Measurements from ENCODE around the gene LTBP2.

DNA sequence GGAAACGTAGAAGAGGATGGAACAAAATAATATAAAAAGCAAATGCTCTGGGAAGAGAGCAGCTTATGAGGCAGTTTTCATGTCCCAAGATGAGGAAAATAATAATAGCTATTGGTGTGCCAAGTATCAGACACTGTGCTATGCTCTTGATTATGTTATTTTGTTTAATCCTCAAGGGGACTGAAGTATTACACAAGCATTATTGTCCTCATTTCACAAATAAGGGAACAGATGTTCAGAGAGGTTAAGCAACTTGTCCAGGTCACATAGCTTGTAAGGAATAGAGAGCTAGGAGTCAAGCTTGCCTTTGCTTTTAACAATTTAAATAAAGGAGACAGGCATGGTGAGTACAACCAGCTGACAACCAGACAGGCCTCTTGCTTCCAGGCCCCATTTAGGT, 26.9 kb upstream of the LTBP2 start:
- TF ChIP-seq, protein P1, sequence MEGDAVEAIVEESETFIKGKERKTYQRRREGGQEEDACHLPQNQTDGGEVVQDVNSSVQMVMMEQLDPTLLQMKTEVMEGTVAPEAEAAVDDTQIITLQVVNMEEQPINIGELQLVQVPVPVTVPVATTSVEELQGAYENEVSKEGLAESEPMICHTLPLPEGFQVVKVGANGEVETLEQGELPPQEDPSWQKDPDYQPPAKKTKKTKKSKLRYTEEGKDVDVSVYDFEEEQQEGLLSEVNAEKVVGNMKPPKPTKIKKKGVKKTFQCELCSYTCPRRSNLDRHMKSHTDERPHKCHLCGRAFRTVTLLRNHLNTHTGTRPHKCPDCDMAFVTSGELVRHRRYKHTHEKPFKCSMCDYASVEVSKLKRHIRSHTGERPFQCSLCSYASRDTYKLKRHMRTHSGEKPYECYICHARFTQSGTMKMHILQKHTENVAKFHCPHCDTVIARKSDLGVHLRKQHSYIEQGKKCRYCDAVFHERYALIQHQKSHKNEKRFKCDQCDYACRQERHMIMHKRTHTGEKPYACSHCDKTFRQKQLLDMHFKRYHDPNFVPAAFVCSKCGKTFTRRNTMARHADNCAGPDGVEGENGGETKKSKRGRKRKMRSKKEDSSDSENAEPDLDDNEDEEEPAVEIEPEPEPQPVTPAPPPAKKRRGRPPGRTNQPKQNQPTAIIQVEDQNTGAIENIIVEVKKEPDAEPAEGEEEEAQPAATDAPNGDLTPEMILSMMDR (IDR thresholded peaks at IDR 0.05 in 2 of 3, conservative IDR thresholded peaks at IDR 0.05 in 1 of 3; ENCODE audit: borderline replicate concordance in 1 of 3, insufficient read depth in 1 of 3, low read depth in 2 of 3, low read length in 2 of 3) = no peak
- no peak for TF ChIP-seq RAD21 (IDR thresholded peaks at IDR 0.05; ENCODE audit: low read depth)
- TF ChIP-seq SIN3A (IDR thresholded peaks at IDR 0.05; ENCODE audit: low read depth) = no peak
- no peak for TF ChIP-seq POLR2AphosphoS5 (IDR thresholded peaks at IDR 0.05; ENCODE audit: low read depth, low read length)
- no peak for TF ChIP-seq EZH2 (IDR thresholded peaks at IDR 0.05)
